Epithelial cell of esophagus (primary cell): ENCODE data around the gene ABHD17B.

Experiments
- DNase-seq: peaks from one replicate; pipeline ENCODE4 v3.0.0; 2010; ENCODE audit warnings: low read depth
- H3K4me3 ChIP-seq: 2 replicates; pipeline ENCODE4 v1.5.1; 2011; ENCODE audit warnings: mild to moderate bottlenecking, low read length, control low read depth
- TF ChIP-seq, protein P1 (sequence below): IDR thresholded peaks from 2 replicates; pipeline ENCODE4 v1.5.1; 2011; ENCODE audit warnings: low read depth, mild to moderate bottlenecking, low read length, control low read depth, inconsistent platforms; ENCODE audit not compliant: insufficient read depth; ENCODE audit errors: missing control alignments

The ABHD17B gene

DNA sequence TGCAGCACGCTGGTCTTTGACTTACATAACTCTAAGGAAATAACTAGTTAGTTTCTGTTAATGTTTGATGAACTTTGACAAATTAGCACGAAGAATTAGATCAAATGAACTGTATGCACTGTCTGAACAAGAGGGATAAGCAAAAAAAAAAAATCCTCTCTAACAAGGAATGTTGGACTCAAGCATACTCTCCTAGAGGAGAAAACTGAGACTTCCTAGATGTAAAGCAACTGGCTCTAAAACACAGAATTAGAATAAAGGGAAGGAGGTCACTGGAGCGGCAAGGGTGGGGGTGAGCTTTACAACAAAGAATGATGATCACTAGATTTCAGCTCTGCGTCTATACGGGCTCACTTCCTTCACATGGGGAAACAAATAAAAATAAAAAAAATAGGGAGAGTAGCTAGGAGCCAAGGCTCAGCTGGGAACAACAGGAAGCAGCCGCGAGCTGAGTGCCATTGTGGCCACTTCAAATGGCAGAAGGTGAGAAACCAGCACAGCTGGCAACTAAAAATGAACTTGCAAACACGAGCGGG lies 94.0 kb downstream of the ABHD17B start:
- TF ChIP-seq, protein P1, sequence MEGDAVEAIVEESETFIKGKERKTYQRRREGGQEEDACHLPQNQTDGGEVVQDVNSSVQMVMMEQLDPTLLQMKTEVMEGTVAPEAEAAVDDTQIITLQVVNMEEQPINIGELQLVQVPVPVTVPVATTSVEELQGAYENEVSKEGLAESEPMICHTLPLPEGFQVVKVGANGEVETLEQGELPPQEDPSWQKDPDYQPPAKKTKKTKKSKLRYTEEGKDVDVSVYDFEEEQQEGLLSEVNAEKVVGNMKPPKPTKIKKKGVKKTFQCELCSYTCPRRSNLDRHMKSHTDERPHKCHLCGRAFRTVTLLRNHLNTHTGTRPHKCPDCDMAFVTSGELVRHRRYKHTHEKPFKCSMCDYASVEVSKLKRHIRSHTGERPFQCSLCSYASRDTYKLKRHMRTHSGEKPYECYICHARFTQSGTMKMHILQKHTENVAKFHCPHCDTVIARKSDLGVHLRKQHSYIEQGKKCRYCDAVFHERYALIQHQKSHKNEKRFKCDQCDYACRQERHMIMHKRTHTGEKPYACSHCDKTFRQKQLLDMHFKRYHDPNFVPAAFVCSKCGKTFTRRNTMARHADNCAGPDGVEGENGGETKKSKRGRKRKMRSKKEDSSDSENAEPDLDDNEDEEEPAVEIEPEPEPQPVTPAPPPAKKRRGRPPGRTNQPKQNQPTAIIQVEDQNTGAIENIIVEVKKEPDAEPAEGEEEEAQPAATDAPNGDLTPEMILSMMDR = no peak
- H3K4me3 ChIP-seq = no peak overlapping the region
- DNase-seq = no peak
